ENCODE results near the gene PRKCZ.

The PRKCZ gene

GRCh38 chr1:2232916-2233438, 182.8 kb downstream of the PRKCZ start:
- Mint-ChIP-seq H3K27me3 (no peaks in the 10 kb centered on the region), H3K36me3 (peaks cover 4 to 25% of the 10 kb centered on the region in 2 donors), H3K4me3 (peak overlapping the region; percentile 39 to 59), H3K9me3 (no peaks in the 10 kb centered on the region), H3K4me1 (peaks cover 59 to 88% of the 10 kb centered on the region in 2 donors), H3K27ac (peak overlapping the region; percentile 57)
- ATAC-seq (replicated peaks) (no peak), DNase-seq (no peak)

GRCh38 chr1:2233468-2233867, 183.3 kb downstream of the PRKCZ start:
- Mint-ChIP-seq H3K9me3 (no peaks in the 10 kb centered on the region), H3K4me3 (peak overlapping the region; percentile 39 to 59), H3K36me3 (peaks cover 4 to 25% of the 10 kb centered on the region in 2 donors), H3K4me1 (peaks cover 59 to 88% of the 10 kb centered on the region in 2 donors), H3K27ac (no peak overlapping the region), H3K27me3 (no peaks in the 10 kb centered on the region)
- DNase-seq, result no peak
- no peak for ATAC-seq (replicated peaks)

- DNase-seq, result no peak
- H3K4me1 Mint-ChIP-seq, result peaks cover 56 to 88% of the 10 kb centered on the region in 2 donors
- H3K27me3 Mint-ChIP-seq, result no peaks in the 10 kb centered on the region
- peak overlapping the region; percentile 88 for H3K27ac Mint-ChIP-seq
- H3K9me3 Mint-ChIP-seq, result no peaks in the 10 kb centered on the region
- H3K4me3 Mint-ChIP-seq, result peak overlapping the region; percentile 67 to 80
- H3K36me3 Mint-ChIP-seq, result peaks cover 3 to 23% of the 10 kb centered on the region in 2 donors
- ATAC-seq (replicated peaks), result peak; percentile 80 to 84
These were observed 184.0 kb downstream of the PRKCZ start for GRCh38 chr1:2233997-2234761.

GRCh38 chr1:2234762-2235113, 184.5 kb downstream of the PRKCZ start:
- peak; percentile 48 to 56 for ATAC-seq (replicated peaks)
- Mint-ChIP-seq H3K4me3 (peak overlapping the region; percentile 67 to 80), H3K27me3 (no peaks in the 10 kb centered on the region), H3K27ac (peak overlapping the region; percentile 88), H3K9me3 (no peaks in the 10 kb centered on the region), H3K4me1 (peaks cover 56 to 88% of the 10 kb centered on the region in 2 donors), H3K36me3 (peaks cover 4 to 17% of the 10 kb centered on the region in 2 donors)
- DNase-seq, result no peak
